ENCODE results near the gene SZRD1.

SZRD1 gene

GRCh38 chr1:16367968-16368890 is 1.2 kb downstream of the SZRD1 start:
- DNase-seq = no peak

- DNase-seq = no peak
Measured at GRCh38 chr1:16369821-16370220, 2.8 kb downstream of the SZRD1 start.

- no peak for DNase-seq
Measured at GRCh38 chr1:16371725-16372124, 4.7 kb downstream of the SZRD1 start.

- DNase-seq = no peak
Measured at GRCh38 chr1:16372535-16373285, 5.7 kb downstream of the SZRD1 start.

- no peak for DNase-seq
Measured at GRCh38 chr1:16374266-16374665, 7.2 kb downstream of the SZRD1 start.

GRCh38 chr1:16375521-16376340 is 8.7 kb downstream of the SZRD1 start:
- no peak for DNase-seq

- no peak for DNase-seq
Measured at GRCh38 chr1:16376971-16377370, 9.9 kb downstream of the SZRD1 start.

GRCh38 chr1:16378443-16378842 is 11.4 kb downstream of the SZRD1 start:
- DNase-seq = no peak

GRCh38 chr1:16380868-16381267 is 13.8 kb downstream of the SZRD1 start:
- DNase-seq = no peak

- DNase-seq = no peak
Measured at GRCh38 chr1:16383888-16384287, 16.8 kb downstream of the SZRD1 start.

- no peak for DNase-seq
Measured at GRCh38 chr1:16385659-16386453, 18.8 kb downstream of the SZRD1 start.

GRCh38 chr1:16386454-16387113 is 19.5 kb downstream of the SZRD1 start:
- DNase-seq = no peak

- DNase-seq = no peak
Measured at GRCh38 chr1:16387201-16388188, 20.5 kb downstream of the SZRD1 start.

- no peak for DNase-seq
Measured at GRCh38 chr1:16391411-16391810, 24.4 kb downstream of the SZRD1 start.

GRCh38 chr1:16392740-16393569 is 25.9 kb downstream of the SZRD1 start:
- DNase-seq = no peak

- no peak for DNase-seq
Measured at GRCh38 chr1:16393570-16394521, 26.8 kb downstream of the SZRD1 start.

GRCh38 chr1:16394977-16395376 is 27.9 kb downstream of the SZRD1 start:
- DNase-seq = no peak

- DNase-seq = no peak
Measured at GRCh38 chr1:16396591-16396990, 29.5 kb downstream of the SZRD1 start.

Measured in activated T-cell treated with anti-CD3 and anti-CD28 coated beads, Interleukin-2, amount 50 U/mL, for 1 hour (primary cell).